HEK293 (cell line): ENCODE data around the gene LYPLAL1.

Experiments used
- CTCF ChIA-PET: fragments of 350-600 bp; formaldehyde crosslinking; extraction: SDS; loops from one replicate; lab custom pipeline; 2021; ENCODE audit warnings: antibody characterized with exemption; lab: Yijun Ruan, JAX
- POLR2A ChIA-PET: fragments of 300-600 bp; formaldehyde crosslinking; extraction: SDS; loops from one replicate; lab custom pipeline; 2020; ENCODE audit warnings: antibody characterized with exemption, inconsistent platforms; lab: Yijun Ruan, JAX
- H3K27ac ChIP-seq: fragments of 200-500 bp; sonication (Bioruptor generic); 2 replicates; pipeline ENCODE4 v1.5.1; 2014; ENCODE audit warnings: low read depth, low read length, control low read depth, inconsistent platforms; ENCODE audit errors: extremely low read depth
- H3K36me3 ChIP-seq, 2 experiments: fragments of 200-500 bp in 1 of 2; sonication (Bioruptor generic) in 1 of 2; 1 replicate in 1 of 2; 2 replicates in 1 of 2; pipeline ENCODE4 v1.5.1; 2014 to 2017; ENCODE audit warnings: inconsistent platforms in 2 of 2, low read length in 2 of 2; ENCODE audit not compliant: control insufficient read depth in 2 of 2, insufficient read depth in 1 of 2
- H3K4me1 ChIP-seq: fragments of 200-500 bp; sonication (Bioruptor generic); 2 replicates; pipeline ENCODE4 v1.5.1; 2014; ENCODE audit warnings: mild to moderate bottlenecking, low read length, inconsistent platforms; ENCODE audit not compliant: control insufficient read depth, insufficient read depth
- H3K4me3 ChIP-seq: 2 replicates; pipeline ENCODE4 v1.5.1; 2011; ENCODE audit warnings: low read depth, mild to moderate bottlenecking, control low read depth, low read length, moderate library complexity
- H3K9me3 ChIP-seq: fragments of 200-500 bp; sonication (Bioruptor generic); 2 replicates; pipeline ENCODE4 v1.5.1; 2014; ENCODE audit warnings: low read depth, low read length, inconsistent platforms; ENCODE audit not compliant: control insufficient read depth, insufficient read depth
- KLF10 ChIP-seq: fragments of 450-650 bp; IDR thresholded peaks from 2 replicates; pipeline ENCODE4 v1.5.1; 2018; ENCODE audit warnings: missing biosample characterization, mild to moderate bottlenecking, missing genetic modification characterization
- PRDM6 ChIP-seq: fragments of 450-650 bp; formaldehyde crosslinking; IDR thresholded peaks from 2 replicates; pipeline ENCODE4 v1.5.1; 2017; ENCODE audit warnings: missing biosample characterization, missing genetic modification characterization
- ZBTB17 ChIP-seq: fragments of 450-650 bp; formaldehyde crosslinking; IDR thresholded peaks from 2 replicates; pipeline ENCODE4 v1.5.1; 2016; ENCODE audit warnings: missing biosample characterization, missing genetic modification characterization
- ZBTB48 ChIP-seq: fragments of 450-650 bp; formaldehyde crosslinking; IDR thresholded peaks from 2 replicates; pipeline ENCODE4 v1.5.1; 2016; ENCODE audit warnings: missing biosample characterization, missing genetic modification characterization
- ZFHX2 ChIP-seq: fragments of 450-650 bp; formaldehyde crosslinking; conservative IDR thresholded peaks from 2 replicates; pipeline ENCODE4 v1.5.1; 2016; ENCODE audit warnings: missing biosample characterization, missing genetic modification characterization
- ZNF146 ChIP-seq: fragments of 450-650 bp; formaldehyde crosslinking; IDR thresholded peaks from 2 replicates; pipeline ENCODE4 v1.5.1; 2016; ENCODE audit warnings: missing biosample characterization, missing genetic modification characterization
- ZNF529 ChIP-seq: fragments of 450-650 bp; formaldehyde crosslinking; IDR thresholded peaks from 2 replicates; pipeline ENCODE4 v1.5.1; 2017; ENCODE audit warnings: missing genetic modification characterization, missing biosample characterization; ENCODE audit not compliant: insufficient replicate concordance
- ZNF571 ChIP-seq: fragments of 450-650 bp; formaldehyde crosslinking; IDR thresholded peaks from 2 replicates; pipeline ENCODE4 v1.5.0; 2017; ENCODE audit warnings: missing biosample characterization, missing genetic modification characterization
- ZNF791 ChIP-seq: fragments of 450-650 bp; formaldehyde crosslinking; IDR thresholded peaks from 2 replicates; pipeline ENCODE4 v1.5.1; 2016; ENCODE audit warnings: missing biosample characterization, missing genetic modification characterization
- ZNF792 ChIP-seq: fragments of 450-650 bp; formaldehyde crosslinking; IDR thresholded peaks from 2 replicates; pipeline ENCODE4 v1.5.1; 2016; ENCODE audit warnings: missing biosample characterization, missing genetic modification characterization
- TF ChIP-seq, protein P1 (sequence below): fragments of 450-650 bp; formaldehyde crosslinking; IDR thresholded peaks from 2 replicates; pipeline ENCODE4 v1.5.1; 2016; ENCODE audit warnings: missing biosample characterization, missing genetic modification characterization
- TF ChIP-seq, protein P2 (sequence below): fragments of 450-650 bp; formaldehyde crosslinking; IDR thresholded peaks from 2 replicates; pipeline ENCODE4 v1.5.1; 2016; ENCODE audit warnings: missing biosample characterization, missing genetic modification characterization, low read depth
- TF ChIP-seq, protein P3 (sequence below): fragments of 450-650 bp; formaldehyde crosslinking; IDR thresholded peaks from 2 replicates; pipeline ENCODE4 v1.5.1; 2016; ENCODE audit warnings: missing biosample characterization, missing genetic modification characterization
- TF ChIP-seq, protein P4 (sequence below): fragments of 450-650 bp; formaldehyde crosslinking; IDR thresholded peaks from 2 replicates; pipeline ENCODE4 v1.5.1; 2016; ENCODE audit warnings: missing biosample characterization, missing genetic modification characterization
- TF ChIP-seq, protein P5 (sequence below): fragments of 450-650 bp; formaldehyde crosslinking; IDR thresholded peaks from 2 replicates; pipeline ENCODE4 v1.5.1; 2016; ENCODE audit warnings: missing biosample characterization, missing genetic modification characterization

Gene LYPLAL1

GRCh38 chr1:219172821-219173220 lies 857 bp upstream of the LYPLAL1 start:
- Histone ChIP-seq H3K4me3 (no peak overlapping the region), H3K9me3 (no peaks in the 10 kb centered on the region), H3K27ac (no peak overlapping the region), H3K36me3 (peaks cover 0 to 10% of the 10 kb centered on the region in 2 experiments; a peak in 1 of 3 replicates), H3K4me1 (no peaks in the 10 kb centered on the region)
- CTCF ChIA-PET = interaction anchor here (0.7 to 1.4 kb wide), 4 partner anchors 12 to 842 kb away, joined by 3 to 5 read pairs (median 3); no protein-coding TSS in a partner anchor
- no peak for TF ChIP-seq ZFHX2 (tag by site-specific recombination)
- TF ChIP-seq, protein P1, sequence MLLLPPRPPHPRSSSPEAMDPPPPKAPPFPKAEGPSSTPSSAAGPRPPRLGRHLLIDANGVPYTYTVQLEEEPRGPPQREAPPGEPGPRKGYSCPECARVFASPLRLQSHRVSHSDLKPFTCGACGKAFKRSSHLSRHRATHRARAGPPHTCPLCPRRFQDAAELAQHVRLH (tag by site-specific recombination) = 0 out of 2 replicates have a peak, but pooled peaks have one; percentile 51
- TF ChIP-seq ZNF146 = peak; percentile 90
- POLR2A ChIA-PET = no interaction called here

- TF ChIP-seq ZNF529 (no peak), KLF10 (tag by site-specific recombination) (no peak), ZNF791 (tag by site-specific recombination) (no peak), ZNF792 (no peak), ZNF571 (tag by site-specific recombination) (no peak), ZBTB17 (no peak), PRDM6 (tag by site-specific recombination) (no peak), ZBTB48 (tag by site-specific recombination) (no peak)
- TF ChIP-seq, protein P2, sequence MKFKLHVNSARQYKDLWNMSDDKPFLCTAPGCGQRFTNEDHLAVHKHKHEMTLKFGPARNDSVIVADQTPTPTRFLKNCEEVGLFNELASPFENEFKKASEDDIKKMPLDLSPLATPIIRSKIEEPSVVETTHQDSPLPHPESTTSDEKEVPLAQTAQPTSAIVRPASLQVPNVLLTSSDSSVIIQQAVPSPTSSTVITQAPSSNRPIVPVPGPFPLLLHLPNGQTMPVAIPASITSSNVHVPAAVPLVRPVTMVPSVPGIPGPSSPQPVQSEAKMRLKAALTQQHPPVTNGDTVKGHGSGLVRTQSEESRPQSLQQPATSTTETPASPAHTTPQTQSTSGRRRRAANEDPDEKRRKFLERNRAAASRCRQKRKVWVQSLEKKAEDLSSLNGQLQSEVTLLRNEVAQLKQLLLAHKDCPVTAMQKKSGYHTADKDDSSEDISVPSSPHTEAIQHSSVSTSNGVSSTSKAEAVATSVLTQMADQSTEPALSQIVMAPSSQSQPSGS = no peak
- TF ChIP-seq, protein P3, sequence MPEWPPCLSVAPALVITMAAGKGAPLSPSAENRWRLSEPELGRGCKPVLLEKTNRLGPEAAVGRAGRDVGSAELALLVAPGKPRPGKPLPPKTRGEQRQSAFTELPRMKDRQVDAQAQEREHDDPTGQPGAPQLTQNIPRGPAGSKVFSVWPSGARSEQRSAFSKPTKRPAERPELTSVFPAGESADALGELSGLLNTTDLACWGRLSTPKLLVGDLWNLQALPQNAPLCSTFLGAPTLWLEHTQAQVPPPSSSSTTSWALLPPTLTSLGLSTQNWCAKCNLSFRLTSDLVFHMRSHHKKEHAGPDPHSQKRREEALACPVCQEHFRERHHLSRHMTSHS = no peak
- TF ChIP-seq, protein P4, sequence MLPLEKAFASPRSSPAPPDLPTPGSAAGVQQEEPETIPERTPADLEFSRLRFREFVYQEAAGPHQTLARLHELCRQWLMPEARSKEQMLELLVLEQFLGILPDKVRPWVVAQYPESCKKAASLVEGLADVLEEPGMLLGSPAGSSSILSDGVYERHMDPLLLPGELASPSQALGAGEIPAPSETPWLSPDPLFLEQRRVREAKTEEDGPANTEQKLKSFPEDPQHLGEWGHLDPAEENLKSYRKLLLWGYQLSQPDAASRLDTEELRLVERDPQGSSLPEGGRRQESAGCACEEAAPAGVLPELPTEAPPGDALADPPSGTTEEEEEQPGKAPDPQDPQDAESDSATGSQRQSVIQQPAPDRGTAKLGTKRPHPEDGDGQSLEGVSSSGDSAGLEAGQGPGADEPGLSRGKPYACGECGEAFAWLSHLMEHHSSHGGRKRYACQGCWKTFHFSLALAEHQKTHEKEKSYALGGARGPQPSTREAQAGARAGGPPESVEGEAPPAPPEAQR = no peak
- TF ChIP-seq, protein P5, sequence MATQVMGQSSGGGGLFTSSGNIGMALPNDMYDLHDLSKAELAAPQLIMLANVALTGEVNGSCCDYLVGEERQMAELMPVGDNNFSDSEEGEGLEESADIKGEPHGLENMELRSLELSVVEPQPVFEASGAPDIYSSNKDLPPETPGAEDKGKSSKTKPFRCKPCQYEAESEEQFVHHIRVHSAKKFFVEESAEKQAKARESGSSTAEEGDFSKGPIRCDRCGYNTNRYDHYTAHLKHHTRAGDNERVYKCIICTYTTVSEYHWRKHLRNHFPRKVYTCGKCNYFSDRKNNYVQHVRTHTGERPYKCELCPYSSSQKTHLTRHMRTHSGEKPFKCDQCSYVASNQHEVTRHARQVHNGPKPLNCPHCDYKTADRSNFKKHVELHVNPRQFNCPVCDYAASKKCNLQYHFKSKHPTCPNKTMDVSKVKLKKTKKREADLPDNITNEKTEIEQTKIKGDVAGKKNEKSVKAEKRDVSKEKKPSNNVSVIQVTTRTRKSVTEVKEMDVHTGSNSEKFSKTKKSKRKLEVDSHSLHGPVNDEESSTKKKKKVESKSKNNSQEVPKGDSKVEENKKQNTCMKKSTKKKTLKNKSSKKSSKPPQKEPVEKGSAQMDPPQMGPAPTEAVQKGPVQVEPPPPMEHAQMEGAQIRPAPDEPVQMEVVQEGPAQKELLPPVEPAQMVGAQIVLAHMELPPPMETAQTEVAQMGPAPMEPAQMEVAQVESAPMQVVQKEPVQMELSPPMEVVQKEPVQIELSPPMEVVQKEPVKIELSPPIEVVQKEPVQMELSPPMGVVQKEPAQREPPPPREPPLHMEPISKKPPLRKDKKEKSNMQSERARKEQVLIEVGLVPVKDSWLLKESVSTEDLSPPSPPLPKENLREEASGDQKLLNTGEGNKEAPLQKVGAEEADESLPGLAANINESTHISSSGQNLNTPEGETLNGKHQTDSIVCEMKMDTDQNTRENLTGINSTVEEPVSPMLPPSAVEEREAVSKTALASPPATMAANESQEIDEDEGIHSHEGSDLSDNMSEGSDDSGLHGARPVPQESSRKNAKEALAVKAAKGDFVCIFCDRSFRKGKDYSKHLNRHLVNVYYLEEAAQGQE (tag by site-specific recombination) = no peak
- Histone ChIP-seq H3K4me3 (peak overlapping the region; percentile 21), H3K4me1 (no peaks in the 10 kb centered on the region), H3K9me3 (no peaks in the 10 kb centered on the region), H3K27ac (no peak overlapping the region), H3K36me3 (peaks cover 0 to 11% of the 10 kb centered on the region in 2 experiments; a peak in 1 of 3 replicates)
- POLR2A ChIA-PET = interaction anchor here (1.5 kb wide), 1 partner anchor 15 kb away, joined by 7 read pairs; no protein-coding TSS in a partner anchor
- CTCF ChIA-PET = interaction anchor here (0.5 to 1.4 kb wide), 6 partner anchors 12 to 843 kb away, joined by 3 to 5 read pairs (median 3); no protein-coding TSS in a partner anchor
Observed at GRCh38 chr1:219173434-219173757, 282 bp upstream of the LYPLAL1 start.
